Measurements from ENCODE around the gene PRKN.
A peak's percentile ranks its signal among the peaks of the same experiment; 100 is the strongest.

PRKN gene

DNA sequence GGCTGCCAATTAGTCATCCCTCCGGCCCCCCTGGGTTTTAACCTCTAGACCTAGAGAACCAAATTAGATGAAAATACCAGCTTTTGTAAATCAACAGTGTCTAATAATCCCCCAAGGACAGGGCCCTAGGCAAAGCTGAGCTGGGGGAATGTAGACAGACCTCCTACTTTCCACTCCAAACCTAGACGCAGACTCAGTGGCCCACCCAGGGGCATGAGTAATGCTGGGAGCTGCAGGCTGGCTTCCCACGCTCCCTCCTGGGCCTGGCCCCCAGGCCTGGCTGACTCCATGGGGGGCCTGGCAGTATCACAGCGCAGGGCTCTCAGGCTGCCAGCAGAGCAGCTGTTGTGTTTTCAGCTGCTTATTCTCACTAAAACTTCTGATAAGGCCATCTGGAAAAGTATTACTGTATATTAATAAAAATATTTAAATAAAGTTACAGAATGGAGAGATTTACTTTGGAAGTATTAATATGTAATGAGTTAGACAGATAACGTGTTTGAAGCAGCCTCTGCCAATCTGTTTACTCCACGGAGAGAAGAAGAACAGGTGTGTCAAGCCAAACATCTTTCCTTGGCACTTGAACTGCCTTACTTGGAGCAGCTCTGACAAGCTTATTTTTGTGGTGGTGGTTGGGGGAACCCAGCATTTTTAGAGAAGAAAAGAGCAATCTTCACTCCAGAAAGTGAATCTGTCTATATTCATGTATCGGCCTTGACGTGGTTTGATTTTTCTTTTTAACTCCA, 1309.7 kb downstream of the PRKN start:
- no peak for DNase-seq

GRCh38 chr6:161415302-161415855, 1312.2 kb downstream of the PRKN start:
- DNase-seq: no peak

DNA sequence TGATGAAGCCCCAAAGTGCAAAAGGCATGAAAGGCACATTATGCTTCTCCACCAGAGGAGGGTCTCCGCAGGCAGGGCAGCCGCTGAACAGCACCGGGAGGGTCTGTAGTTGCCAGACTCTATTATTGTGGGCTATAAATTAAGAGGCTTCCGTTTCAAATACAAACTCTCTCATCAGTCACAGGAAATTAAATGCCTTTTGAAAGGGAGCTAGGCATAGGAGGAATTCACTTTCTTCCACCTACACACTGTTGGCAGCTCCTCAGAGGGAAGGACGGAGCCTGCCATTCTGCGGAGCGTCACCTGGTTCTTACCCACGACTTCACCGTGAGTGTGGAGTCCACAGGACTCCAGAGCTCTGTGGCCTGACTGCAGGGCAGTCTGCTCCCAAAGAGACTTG, 1312.9 kb downstream of the PRKN start:
- no peak for DNase-seq

- no peak for DNase-seq
Measured at GRCh38 chr6:161414180-161414579, 1313.4 kb downstream of the PRKN start.

DNA sequence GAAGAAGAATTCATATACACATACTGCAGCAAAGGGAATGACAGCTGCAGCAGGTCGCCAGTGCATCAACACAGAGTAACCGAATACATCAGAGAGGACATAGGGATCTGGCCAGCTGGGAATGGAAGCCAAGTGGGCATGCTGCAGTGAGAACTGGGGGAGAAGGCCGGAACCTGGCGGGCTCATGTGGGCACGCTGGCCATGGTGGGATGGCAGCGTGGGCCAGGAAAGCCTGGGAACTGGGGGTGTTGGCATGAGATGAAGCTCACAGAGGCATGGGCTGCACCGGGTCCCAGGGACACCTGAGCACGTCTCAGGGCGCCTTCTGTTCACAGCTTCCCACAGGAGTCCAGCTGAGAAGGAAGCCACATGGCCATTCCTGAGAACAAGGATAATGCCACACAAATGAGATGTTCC, 1314.2 kb downstream of the PRKN start:
- DNase-seq: no peak

DNA sequence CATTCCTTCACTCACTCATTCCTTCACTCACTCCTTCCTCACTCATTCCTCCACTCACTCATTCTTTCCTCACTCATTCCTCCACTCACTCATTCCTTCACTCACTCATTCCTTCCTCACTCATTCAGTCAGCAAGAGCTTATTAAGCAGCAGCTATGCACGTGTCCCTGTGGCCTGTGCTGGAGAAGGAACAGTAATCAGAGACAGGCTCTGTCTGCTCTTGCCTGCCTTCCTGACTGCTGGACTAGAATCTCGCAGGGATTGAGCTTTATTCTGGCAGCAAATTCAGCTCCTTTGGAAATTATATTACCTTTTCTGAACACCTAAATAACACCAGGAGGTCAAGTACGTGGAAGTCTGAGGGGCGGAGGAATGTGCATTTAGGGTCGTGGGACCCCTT, 1314.8 kb downstream of the PRKN start:
- no peak for DNase-seq

- DNase-seq: no peak
Measured at GRCh38 chr6:161411265-161411944, 1316.2 kb downstream of the PRKN start.

- DNase-seq: no peak
Measured at GRCh38 chr6:161410736-161411135, 1316.8 kb downstream of the PRKN start.

- DNase-seq: no peak
Measured at GRCh38 chr6:161410076-161410475, 1317.5 kb downstream of the PRKN start.

- no peak for DNase-seq
Measured at GRCh38 chr6:161409353-161409752, 1318.2 kb downstream of the PRKN start.

- no peak for DNase-seq
Measured at GRCh38 chr6:161408041-161408440, 1319.5 kb downstream of the PRKN start.

GRCh38 chr6:161407581-161407980, 1320.0 kb downstream of the PRKN start:
- DNase-seq: no peak

GRCh38 chr6:161407115-161407514, 1320.5 kb downstream of the PRKN start:
- no peak for DNase-seq

- no peak for DNase-seq
Measured at GRCh38 chr6:161406646-161407045, 1320.9 kb downstream of the PRKN start.

DNA sequence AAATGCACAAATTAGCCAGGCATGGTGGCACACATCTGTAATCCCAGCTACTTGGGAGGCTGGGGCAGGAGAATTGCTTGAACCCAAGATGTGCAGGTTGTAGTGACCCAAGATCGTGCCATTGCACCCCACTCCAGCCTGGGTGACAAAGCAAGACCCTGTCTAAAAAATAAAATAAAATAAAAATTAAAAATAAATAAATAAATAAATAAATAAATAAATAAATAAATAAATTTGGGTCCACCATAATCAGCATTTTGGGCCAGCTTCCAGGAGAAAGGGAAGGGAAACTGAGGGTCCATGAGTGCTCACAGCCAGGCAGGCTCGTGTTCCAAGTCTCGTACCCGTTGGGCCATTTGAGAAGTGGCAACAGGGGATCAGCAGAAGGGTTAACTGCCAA, 1322.1 kb downstream of the PRKN start:
- no peak for DNase-seq

DNA sequence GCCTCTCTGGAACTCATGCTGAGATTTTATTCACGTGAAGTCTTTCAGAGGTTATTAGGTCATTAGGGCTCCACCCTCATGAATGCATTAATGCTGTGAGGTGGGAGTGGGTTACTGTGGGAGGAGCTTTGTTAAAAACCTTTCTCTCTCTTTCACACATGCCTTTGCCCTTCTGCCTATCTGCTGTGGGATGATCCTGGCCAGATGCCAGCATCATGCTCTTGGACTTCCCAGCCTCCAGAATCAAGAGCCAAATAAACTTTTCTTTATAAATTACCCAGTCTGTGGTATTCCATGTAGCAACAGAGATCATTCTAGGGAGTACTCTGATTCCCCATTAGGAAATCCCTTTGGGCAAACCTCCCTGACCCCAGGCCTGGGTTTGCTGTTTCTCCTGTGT, 1323.8 kb downstream of the PRKN start:
- no peak for DNase-seq

GRCh38 chr6:161401587-161402309, 1325.8 kb downstream of the PRKN start:
- DNase-seq: no peak

DNA sequence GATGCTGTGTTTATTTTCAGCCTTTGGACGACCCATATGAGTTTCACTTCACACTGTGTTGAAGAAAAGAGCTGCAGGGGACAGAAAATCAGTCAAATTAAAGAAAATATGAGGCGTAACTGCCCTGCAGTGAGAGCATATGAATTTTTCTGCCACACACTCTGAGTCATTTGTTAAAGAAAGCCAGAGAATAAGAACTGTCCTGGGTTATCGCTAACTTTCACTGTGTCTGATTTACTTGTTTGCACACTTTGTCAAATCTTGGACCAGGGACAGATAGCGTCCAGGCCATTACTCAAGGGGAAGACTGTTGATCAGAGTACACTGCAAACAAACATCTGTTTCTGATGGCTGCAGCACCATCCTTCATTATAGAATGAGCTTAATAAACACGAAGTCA, 1326.9 kb downstream of the PRKN start:
- no peak for DNase-seq

GRCh38 chr6:161396539-161396938, 1331.0 kb downstream of the PRKN start:
- DNase-seq: no peak

GRCh38 chr6:161395716-161396231, 1331.8 kb downstream of the PRKN start:
- DNase-seq: no peak

- DNase-seq: no peak
Measured at GRCh38 chr6:161394437-161394836, 1333.1 kb downstream of the PRKN start.

DNA sequence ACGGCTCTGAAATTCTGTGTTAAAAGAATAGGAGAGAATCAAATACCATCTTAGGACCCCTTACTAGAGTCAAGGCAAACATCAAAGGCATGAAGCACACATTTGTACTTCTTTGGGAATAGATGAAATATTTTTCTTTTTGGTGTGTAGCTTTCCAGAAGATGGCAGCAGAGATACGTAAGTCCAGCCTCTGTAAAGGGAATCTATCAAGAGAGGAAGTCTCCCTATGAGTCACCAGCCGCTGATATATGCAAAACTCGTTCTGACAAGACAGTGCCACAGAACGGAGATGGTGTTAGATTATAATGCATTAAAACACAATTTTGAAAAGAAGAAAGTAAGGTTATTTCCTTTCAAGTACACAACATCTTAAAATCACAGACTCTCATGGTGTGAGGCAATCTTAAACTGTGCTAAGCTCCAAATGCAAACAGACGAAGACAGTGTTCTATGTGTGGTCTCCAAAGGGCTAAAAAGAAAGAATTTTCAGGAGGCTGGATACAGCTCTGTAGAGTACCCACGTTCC, 1333.7 kb downstream of the PRKN start:
- peak; percentile 83 for DNase-seq

DNA sequence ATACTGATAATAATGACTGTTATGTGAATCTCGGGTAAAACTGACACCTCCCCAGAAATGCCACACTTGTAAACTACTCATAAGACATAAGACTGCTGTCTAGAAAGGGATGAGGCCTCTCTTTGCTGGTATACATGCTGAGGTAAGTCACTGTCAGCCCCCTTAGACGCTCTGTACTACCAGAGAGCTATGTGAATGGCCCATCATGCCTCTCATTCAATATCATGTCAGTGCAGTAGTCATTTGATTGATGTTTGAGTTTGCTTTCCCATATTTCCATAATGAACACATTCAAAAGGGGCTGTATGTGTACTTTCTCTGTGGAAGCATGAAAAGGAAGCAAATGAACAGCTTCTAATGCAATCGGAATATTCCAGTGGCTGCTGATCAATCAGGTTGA, 1334.3 kb downstream of the PRKN start:
- DNase-seq: no peak
